HepG2 (cell line): ENCODE measurements around the gene RNF123. TPM values are rescaled to one million over a fixed set of nuclear protein-coding genes. Genes with fewer than 3 reads are reported as not detected.

Experiments used
- EP300 ChIP-seq, 3 experiments: sonication (generic) in 1 of 3; formaldehyde crosslinking in 1 of 3; IDR thresholded peaks; 2 replicates each; pipeline versions ENCODE4 v1.5.1 to v1.6.1; 2011 to 2020; ENCODE audit warnings: low read depth in 2 of 3, low read length in 2 of 3, borderline replicate concordance in 1 of 3, improper control_type of control experiment in 1 of 3, mild to moderate bottlenecking in 1 of 3, missing genetic modification reagents in 1 of 3, moderate library complexity in 1 of 3
- HDAC2 ChIP-seq: sonication (generic); formaldehyde crosslinking; IDR thresholded peaks from 2 replicates; pipeline ENCODE4 v1.4.0; 2020; ENCODE audit warnings: missing genetic modification reagents
- SKIL ChIP-seq: sonication (generic); formaldehyde crosslinking; IDR thresholded peaks from 2 replicates; pipeline ENCODE4 v1.8.0; 2022; ENCODE audit warnings: missing genetic modification reagents, mild to moderate bottlenecking, moderate library complexity, borderline replicate concordance
- SOX5 ChIP-seq: IDR thresholded peaks from 2 replicates; pipeline ENCODE4 v1.6.1; 2016; ENCODE audit warnings: borderline replicate concordance
- THYN1 ChIP-seq: sonication (generic); formaldehyde crosslinking; IDR thresholded peaks from 2 replicates; pipeline ENCODE4 v1.8.1; 2023; ENCODE audit warnings: low read depth, mild to moderate bottlenecking, moderate library complexity, missing genetic modification reagents, borderline replicate concordance
- TRIM24 ChIP-seq: sonication (generic); formaldehyde crosslinking; IDR thresholded peaks from 2 replicates; pipeline ENCODE4 v1.8.0; 2022; ENCODE audit warnings: mild to moderate bottlenecking, missing genetic modification reagents
- XBP1 ChIP-seq: sonication (generic); formaldehyde crosslinking; IDR thresholded peaks from 2 replicates; pipeline ENCODE4 v1.5.0; 2020; ENCODE audit warnings: missing genetic modification reagents
- XRCC5 ChIP-seq: fragments of 200-400 bp; formaldehyde crosslinking; optimal IDR thresholded peaks from 2 replicates; pipeline ENCODE3; 2017; ENCODE audit warnings: mild to moderate bottlenecking, low read length
- ZNF468 ChIP-seq: sonication (generic); formaldehyde crosslinking; IDR thresholded peaks from 2 replicates; pipeline ENCODE4 v1.8.0; 2022; ENCODE audit warnings: mild to moderate bottlenecking, moderate library complexity, missing genetic modification reagents
- ZNF543 ChIP-seq: sonication (generic); formaldehyde crosslinking; IDR thresholded peaks from 2 replicates; pipeline ENCODE4 v1.4.0; 2020; ENCODE audit warnings: mild to moderate bottlenecking, missing genetic modification reagents
- ZSCAN25 ChIP-seq: sonication (generic); formaldehyde crosslinking; IDR thresholded peaks from 2 replicates; pipeline ENCODE4 v1.8.0; 2022; ENCODE audit warnings: mild to moderate bottlenecking, missing genetic modification reagents
- ZSCAN31 ChIP-seq: sonication (generic); formaldehyde crosslinking; IDR thresholded peaks from 2 replicates; pipeline ENCODE4 v1.5.0; 2020; ENCODE audit warnings: low read depth, mild to moderate bottlenecking, missing genetic modification reagents
- polyA plus RNA-seq, 8 experiments: library from polyadenylated mRNA; depleted of rRNA in 3 of 8; stranded (reverse) in 7 of 8; unstranded in 1 of 8; fragments of >200 nt; fragmentation: Illumina TruSeq in 4 of 8; extraction: Trizol in 4 of 8; gene quantifications; 2 replicates each; pipeline versions ENCODE4 v1.2.1 to v1.2.3, GENCODE V29; 2011 to 2016; ENCODE audit warnings: low read depth in 4 of 8, missing spikeins in 1 of 8, mixed read lengths in 1 of 8; ENCODE audit not compliant: insufficient read depth in 1 of 8
- total RNA-seq, 5 experiments: library from RNA; depleted of rRNA; stranded (reverse); fragments of >200 nt; fragmentation: Illumina TruSeq; extraction: Trizol; gene quantifications; 2 replicates each; pipeline ENCODE4 v1.2.3, GENCODE V29; 2016; ENCODE audit warnings: low read depth in 1 of 5
- TF ChIP-seq, protein P1 (sequence below): sonication (generic); formaldehyde crosslinking; IDR thresholded peaks from 2 replicates; pipeline ENCODE4 v1.5.0; 2020; ENCODE audit warnings: mild to moderate bottlenecking, missing genetic modification reagents, borderline replicate concordance

RNF123 gene
- total and polyA plus RNA-seq, 2 of the 13 experiments (the other 11 are each of a cell fraction or from before 2014, with no cell fraction given), result 29.9 to 82.2 TPM

- TF ChIP-seq, protein P1, sequence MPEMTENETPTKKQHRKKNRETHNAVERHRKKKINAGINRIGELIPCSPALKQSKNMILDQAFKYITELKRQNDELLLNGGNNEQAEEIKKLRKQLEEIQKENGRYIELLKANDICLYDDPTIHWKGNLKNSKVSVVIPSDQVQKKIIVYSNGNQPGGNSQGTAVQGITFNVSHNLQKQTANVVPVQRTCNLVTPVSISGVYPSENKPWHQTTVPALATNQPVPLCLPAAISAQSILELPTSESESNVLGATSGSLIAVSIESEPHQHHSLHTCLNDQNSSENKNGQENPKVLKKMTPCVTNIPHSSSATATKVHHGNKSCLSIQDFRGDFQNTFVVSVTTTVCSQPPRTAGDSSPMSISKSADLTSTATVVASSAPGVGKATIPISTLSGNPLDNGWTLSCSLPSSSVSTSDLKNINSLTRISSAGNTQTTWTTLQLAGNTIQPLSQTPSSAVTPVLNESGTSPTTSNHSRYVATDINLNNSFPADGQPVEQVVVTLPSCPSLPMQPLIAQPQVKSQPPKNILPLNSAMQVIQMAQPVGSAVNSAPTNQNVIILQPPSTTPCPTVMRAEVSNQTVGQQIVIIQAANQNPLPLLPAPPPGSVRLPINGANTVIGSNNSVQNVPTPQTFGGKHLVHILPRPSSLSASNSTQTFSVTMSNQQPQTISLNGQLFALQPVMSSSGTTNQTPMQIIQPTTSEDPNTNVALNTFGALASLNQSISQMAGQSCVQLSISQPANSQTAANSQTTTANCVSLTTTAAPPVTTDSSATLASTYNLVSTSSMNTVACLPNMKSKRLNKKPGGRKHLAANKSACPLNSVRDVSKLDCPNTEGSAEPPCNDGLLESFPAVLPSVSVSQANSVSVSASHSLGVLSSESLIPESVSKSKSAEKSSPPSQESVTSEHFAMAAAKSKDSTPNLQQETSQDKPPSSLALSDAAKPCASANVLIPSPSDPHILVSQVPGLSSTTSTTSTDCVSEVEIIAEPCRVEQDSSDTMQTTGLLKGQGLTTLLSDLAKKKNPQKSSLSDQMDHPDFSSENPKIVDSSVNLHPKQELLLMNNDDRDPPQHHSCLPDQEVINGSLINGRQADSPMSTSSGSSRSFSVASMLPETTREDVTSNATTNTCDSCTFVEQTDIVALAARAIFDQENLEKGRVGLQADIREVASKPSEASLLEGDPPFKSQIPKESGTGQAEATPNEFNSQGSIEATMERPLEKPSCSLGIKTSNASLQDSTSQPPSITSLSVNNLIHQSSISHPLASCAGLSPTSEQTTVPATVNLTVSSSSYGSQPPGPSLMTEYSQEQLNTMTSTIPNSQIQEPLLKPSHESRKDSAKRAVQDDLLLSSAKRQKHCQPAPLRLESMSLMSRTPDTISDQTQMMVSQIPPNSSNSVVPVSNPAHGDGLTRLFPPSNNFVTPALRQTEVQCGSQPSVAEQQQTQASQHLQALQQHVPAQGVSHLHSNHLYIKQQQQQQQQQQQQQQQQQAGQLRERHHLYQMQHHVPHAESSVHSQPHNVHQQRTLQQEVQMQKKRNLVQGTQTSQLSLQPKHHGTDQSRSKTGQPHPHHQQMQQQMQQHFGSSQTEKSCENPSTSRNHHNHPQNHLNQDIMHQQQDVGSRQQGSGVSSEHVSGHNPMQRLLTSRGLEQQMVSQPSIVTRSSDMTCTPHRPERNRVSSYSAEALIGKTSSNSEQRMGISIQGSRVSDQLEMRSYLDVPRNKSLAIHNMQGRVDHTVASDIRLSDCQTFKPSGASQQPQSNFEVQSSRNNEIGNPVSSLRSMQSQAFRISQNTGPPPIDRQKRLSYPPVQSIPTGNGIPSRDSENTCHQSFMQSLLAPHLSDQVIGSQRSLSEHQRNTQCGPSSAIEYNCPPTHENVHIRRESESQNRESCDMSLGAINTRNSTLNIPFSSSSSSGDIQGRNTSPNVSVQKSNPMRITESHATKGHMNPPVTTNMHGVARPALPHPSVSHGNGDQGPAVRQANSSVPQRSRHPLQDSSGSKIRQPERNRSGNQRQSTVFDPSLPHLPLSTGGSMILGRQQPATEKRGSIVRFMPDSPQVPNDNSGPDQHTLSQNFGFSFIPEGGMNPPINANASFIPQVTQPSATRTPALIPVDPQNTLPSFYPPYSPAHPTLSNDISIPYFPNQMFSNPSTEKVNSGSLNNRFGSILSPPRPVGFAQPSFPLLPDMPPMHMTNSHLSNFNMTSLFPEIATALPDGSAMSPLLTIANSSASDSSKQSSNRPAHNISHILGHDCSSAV, result no peak
- TF ChIP-seq SKIL (peak; percentile 75), ZNF468 (no peak), TRIM24 (CRISPR knock-in tag) (no peak), XBP1 (CRISPR knock-in tag) (no peak; the same call in 1 of the 2 replicates), ZSCAN31 (CRISPR knock-in tag) (0 out of 2 replicates have a peak, but pooled peaks have one; percentile 53), ZNF543 (no peak), SOX5 (CRISPR knock-in tag) (peak; percentile 86), XRCC5 (peak; percentile 39), ZSCAN25 (CRISPR knock-in tag) (no peak), HDAC2 (no peak; the same call in 1 of the 2 replicates), EP300 (IDR thresholded peaks at IDR 0.05; ENCODE audit: low read depth in 2 of 2, low read length in 2 of 2) (peak in 1 of 2 experiments; percentile 75; a peak in 2 of 4 replicates), EP300 (CRISPR knock-in tag; IDR thresholded peaks at IDR 0.05; ENCODE audit: borderline replicate concordance) (no peak; the same call in 1 of the 2 replicates), THYN1 (CRISPR knock-in tag) (no peak)
These were observed 17.8 kb upstream of the RNF123 start (continued) for GRCh38 chr3:49671291-49672288.
